ENCODE results near the gene ZMIZ1.

Gene ZMIZ1

DNA sequence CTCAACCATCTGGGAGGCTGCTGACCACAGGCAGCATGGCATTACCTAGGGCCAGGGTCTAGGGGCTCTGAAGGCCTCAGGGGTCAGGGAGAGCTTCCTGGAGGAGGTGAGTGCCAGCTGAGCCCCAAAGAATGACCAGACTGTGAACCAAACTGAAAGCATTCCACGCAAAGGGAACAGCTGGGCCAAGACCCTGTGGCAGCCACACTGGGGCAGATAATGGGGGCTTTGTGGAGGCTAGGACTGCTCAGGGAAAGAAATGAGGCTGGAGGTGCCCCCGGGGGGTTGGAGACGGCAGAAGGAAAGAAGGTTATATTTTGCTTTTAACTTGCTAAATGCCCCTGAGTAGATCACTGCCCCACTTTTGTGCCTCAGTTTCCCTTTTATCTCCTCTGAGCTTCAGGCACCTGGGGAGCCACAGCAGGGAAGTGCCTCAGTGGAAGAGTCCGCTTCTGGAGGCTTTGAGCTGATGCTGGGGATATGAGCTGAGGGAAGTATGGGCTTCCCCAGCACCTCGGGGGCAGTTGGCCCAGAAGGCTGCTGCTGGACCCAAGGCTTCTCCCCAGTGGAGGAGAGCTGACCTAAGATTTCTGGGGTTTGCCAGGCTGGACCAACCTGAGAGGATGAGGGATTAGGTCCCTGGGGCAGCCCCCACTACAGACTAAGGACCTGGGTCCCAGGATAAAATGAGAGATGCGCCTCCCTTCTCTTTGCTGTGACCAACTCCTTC, 57.8 kb downstream of the ZMIZ1 start:
- peaks cover 7% of the 10 kb centered on the region for H3K4me1 ChIP-seq (ENCODE audit: control insufficient read depth, insufficient read depth, low read length)
- ChIA-PET CTCF (interaction anchor here (0.7 to 1.8 kb wide), 3 partner anchors 38 to 70 kb away, joined by 3 to 8 read pairs (median 3); no protein-coding TSS in a partner anchor), POLR2A (interaction anchor here (0.6 kb wide), 1 partner anchor 664 kb away, joined by 5 read pairs; no protein-coding TSS in a partner anchor)
- H3K9me3 ChIP-seq (ENCODE audit: control insufficient read depth, insufficient read depth, low read depth, low read length) = no peaks in the 10 kb centered on the region
- TF ChIP-seq ZNF660 (tag by site-specific recombination; IDR thresholded peaks at IDR 0.05) = no peak
- no peak for TF ChIP-seq ZSCAN23 (tag by site-specific recombination; IDR thresholded peaks at IDR 0.05)
- TF ChIP-seq ZNF747 (tag by site-specific recombination; IDR thresholded peaks at IDR 0.05) = no peak
- TF ChIP-seq ZNF623 (tag by site-specific recombination; IDR thresholded peaks at IDR 0.05) = no peak
- TF ChIP-seq ZNF324 (tag by site-specific recombination; IDR thresholded peaks at IDR 0.05) = no peak
- no peak for TF ChIP-seq ZNF501 (tag by site-specific recombination; IDR thresholded peaks at IDR 0.05)
- no peak for TF ChIP-seq ZNF292 (tag by site-specific recombination; IDR thresholded peaks at IDR 0.05; ENCODE audit: borderline replicate concordance, low read depth)
- no peak for TF ChIP-seq ZNF433 (tag by site-specific recombination; IDR thresholded peaks at IDR 0.05; ENCODE audit: low read depth)
- TF ChIP-seq, protein P1, sequence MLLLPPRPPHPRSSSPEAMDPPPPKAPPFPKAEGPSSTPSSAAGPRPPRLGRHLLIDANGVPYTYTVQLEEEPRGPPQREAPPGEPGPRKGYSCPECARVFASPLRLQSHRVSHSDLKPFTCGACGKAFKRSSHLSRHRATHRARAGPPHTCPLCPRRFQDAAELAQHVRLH (tag by site-specific recombination; IDR thresholded peaks at IDR 0.05) = no peak
- no peak for TF ChIP-seq ZEB2 (tag by site-specific recombination; IDR thresholded peaks at IDR 0.05)
- TF ChIP-seq ZNF423 (tag by site-specific recombination; IDR thresholded peaks at IDR 0.05) = no peak
- no peak for TF ChIP-seq ZSCAN30 (tag by site-specific recombination; IDR thresholded peaks at IDR 0.05)
- TF ChIP-seq KLF16 (tag by site-specific recombination; IDR thresholded peaks at IDR 0.05) = no peak
- TF ChIP-seq, protein P2, sequence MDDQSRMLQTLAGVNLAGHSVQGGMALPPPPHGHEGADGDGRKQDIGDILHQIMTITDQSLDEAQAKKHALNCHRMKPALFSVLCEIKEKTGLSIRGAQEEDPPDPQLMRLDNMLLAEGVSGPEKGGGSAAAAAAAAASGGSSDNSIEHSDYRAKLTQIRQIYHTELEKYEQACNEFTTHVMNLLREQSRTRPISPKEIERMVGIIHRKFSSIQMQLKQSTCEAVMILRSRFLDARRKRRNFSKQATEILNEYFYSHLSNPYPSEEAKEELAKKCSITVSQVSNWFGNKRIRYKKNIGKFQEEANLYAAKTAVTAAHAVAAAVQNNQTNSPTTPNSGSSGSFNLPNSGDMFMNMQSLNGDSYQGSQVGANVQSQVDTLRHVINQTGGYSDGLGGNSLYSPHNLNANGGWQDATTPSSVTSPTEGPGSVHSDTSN (CRISPR knock-in tag; IDR thresholded peaks at IDR 0.05) = no peak
- no peak for TF ChIP-seq ZNF274 (IDR thresholded peaks at IDR 0.05; ENCODE audit: low read length)
- TF ChIP-seq ZNF274 (tag by site-specific recombination; IDR thresholded peaks at IDR 0.05; ENCODE audit: borderline replicate concordance) = no peak
- TF ChIP-seq, protein P3, sequence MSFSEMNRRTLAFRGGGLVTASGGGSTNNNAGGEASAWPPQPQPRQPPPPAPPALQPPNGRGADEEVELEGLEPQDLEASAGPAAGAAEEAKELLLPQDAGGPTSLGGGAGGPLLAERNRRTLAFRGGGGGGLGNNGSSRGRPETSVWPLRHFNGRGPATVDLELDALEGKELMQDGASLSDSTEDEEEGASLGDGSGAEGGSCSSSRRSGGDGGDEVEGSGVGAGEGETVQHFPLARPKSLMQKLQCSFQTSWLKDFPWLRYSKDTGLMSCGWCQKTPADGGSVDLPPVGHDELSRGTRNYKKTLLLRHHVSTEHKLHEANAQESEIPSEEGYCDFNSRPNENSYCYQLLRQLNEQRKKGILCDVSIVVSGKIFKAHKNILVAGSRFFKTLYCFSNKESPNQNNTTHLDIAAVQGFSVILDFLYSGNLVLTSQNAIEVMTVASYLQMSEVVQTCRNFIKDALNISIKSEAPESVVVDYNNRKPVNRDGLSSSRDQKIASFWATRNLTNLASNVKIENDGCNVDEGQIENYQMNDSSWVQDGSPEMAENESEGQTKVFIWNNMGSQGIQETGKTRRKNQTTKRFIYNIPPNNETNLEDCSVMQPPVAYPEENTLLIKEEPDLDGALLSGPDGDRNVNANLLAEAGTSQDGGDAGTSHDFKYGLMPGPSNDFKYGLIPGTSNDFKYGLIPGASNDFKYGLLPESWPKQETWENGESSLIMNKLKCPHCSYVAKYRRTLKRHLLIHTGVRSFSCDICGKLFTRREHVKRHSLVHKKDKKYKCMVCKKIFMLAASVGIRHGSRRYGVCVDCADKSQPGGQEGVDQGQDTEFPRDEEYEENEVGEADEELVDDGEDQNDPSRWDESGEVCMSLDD (tag by site-specific recombination; IDR thresholded peaks at IDR 0.05) = no peak
- no peak for TF ChIP-seq ZNF10 (tag by site-specific recombination; IDR thresholded peaks at IDR 0.05)
- no peak for TF ChIP-seq ZBTB7A (tag by site-specific recombination; IDR thresholded peaks at IDR 0.05; ENCODE audit: low read depth)
- H3K36me3 ChIP-seq (ENCODE audit: control insufficient read depth in 2 of 2, insufficient read depth in 1 of 2, low read length in 2 of 2) = peaks cover 0 to 8% of the 10 kb centered on the region in 2 experiments; a peak in 1 of 3 replicates
- H3K4me3 ChIP-seq (ENCODE audit: low read depth, low read length) = no peak overlapping the region
- no peak overlapping the region for H3K27ac ChIP-seq (ENCODE audit: extremely low read depth, low read depth, low read length)

DNA sequence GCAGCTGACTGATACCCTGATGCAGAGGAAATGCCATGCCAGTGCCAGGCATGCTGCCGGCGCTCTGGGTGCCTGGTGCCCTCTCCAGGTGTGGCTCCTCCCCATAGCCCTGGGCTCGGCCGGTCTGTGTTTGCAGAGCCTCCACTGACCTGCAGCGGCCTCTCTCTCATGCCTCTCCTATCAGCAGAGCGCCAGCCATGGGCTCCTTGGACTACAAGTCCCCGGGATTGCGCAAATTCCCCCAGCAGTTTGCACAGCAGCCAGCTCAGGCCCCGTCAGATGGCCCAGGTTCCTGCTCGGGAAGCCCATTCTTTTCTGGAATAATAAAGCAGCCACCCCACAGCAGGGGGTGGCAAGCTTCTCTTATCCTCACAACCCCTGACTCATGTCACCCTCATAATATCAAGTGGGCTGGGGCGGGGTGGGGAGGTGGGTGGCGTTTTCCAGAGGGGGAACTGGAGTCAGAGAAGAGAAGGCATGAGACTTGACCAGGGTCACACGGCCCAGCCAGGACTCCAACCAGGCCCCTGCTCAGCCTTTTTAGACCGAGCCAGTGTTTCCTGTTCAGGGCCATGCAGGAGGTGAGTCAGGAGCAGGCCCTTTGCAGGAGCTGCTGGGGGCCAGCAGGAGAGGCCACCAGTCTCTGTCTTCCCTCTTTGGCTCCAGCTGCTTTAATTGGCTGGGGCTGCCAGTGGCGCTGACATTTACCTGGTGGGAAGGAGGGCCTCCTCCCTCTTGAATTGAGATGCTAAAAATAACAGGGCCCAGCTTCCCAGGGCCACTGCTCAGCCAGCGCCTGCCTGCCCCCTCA, 58.6 kb downstream of the ZMIZ1 start:
- POLR2A ChIA-PET = interaction anchor here (0.6 to 1.0 kb wide), 2 partner anchors 58 to 665 kb away, joined by 3 to 5 read pairs; partner anchors contain the start of gene ZMIZ1
- no peak overlapping the region for H3K4me3 ChIP-seq (ENCODE audit: low read depth, low read length)
- CTCF ChIA-PET = interaction anchor here (0.6 to 1.8 kb wide), 3 partner anchors 16 to 68 kb away, joined by 3 to 8 read pairs (median 3); no protein-coding TSS in a partner anchor
- H3K36me3 ChIP-seq (ENCODE audit: control insufficient read depth in 2 of 2, insufficient read depth in 1 of 2, low read length in 2 of 2) = peaks cover 0 to 8% of the 10 kb centered on the region in 2 experiments; a peak in 1 of 3 replicates
- H3K9me3 ChIP-seq (ENCODE audit: control insufficient read depth, insufficient read depth, low read depth, low read length) = no peaks in the 10 kb centered on the region
- no peak overlapping the region for H3K27ac ChIP-seq (ENCODE audit: extremely low read depth, low read depth, low read length)
- peaks cover 7% of the 10 kb centered on the region for H3K4me1 ChIP-seq (ENCODE audit: control insufficient read depth, insufficient read depth, low read length)
- TF ChIP-seq KLF10 (tag by site-specific recombination; IDR thresholded peaks at IDR 0.05) (no peak), ZFHX2 (tag by site-specific recombination; conservative IDR thresholded peaks at IDR 0.05) (0 out of 2 replicates have a peak, but pooled peaks have one; percentile 13), ZNF426 (tag by site-specific recombination; IDR thresholded peaks at IDR 0.05) (no peak), ZNF768 (tag by site-specific recombination; IDR thresholded peaks at IDR 0.05) (no peak), ZBTB48 (tag by site-specific recombination; IDR thresholded peaks at IDR 0.05) (no peak), ZIC2 (tag by site-specific recombination; IDR thresholded peaks at IDR 0.05) (peak; percentile 87), ZNF132 (tag by site-specific recombination; IDR thresholded peaks at IDR 0.05; ENCODE audit: borderline replicate concordance) (no peak), ZNF239 (tag by site-specific recombination; IDR thresholded peaks at IDR 0.05) (no peak), ZSCAN16 (tag by site-specific recombination; IDR thresholded peaks at IDR 0.05) (peak; percentile 96), OSR2 (tag by site-specific recombination; IDR thresholded peaks at IDR 0.05) (peak; percentile 23; the same call in 1 of the 2 replicates), ZFP41 (tag by site-specific recombination; IDR thresholded peaks at IDR 0.05; ENCODE audit: borderline replicate concordance) (no peak), GLIS1 (tag by site-specific recombination; IDR thresholded peaks at IDR 0.05) (peak; percentile 92), ZNF473 (tag by site-specific recombination; IDR thresholded peaks at IDR 0.05) (no peak)

Measured in HEK293 (cell line).